ENCODE measurements around the gene VMP1. TPM values are rescaled to one million over a fixed set of nuclear protein-coding genes. Genes with fewer than 3 reads are reported as not detected.
A peak's percentile ranks its signal among the peaks of the same experiment; 100 is the strongest.
"Not testable (repeated sequence)": the region's sequence is repeated elsewhere in the genome, so short reads cannot be mapped to it uniquely, and the experiment has no call there.

Gene VMP1
- total RNA-seq, 1 donor = 608 TPM

DNA sequence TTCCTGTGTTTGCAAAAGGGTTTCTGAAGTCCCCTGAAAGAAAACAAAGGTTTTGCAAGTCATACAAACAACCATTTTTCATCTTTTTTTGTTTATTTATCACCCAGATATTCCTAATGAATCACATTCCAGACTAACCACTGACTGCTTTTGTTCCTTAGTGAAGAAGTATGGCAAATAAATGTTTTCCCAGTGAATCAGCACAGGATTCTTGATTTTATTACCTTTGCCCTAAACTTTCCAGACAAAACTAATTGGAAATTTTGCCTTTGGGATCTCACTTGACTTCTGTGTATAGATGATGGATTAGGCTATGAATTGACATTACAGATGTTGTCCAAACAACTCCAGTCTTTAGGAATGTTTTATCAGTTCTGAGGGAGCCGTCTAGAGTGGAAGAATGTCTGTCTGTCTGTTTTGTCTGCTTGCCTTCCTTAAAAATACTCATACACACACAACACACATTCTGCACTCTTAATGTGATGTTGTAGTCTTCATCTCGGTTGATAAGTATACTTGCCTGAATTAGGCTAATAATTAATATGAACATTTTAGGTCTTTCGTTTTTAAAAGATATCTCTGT is 48.9 kb downstream of the VMP1 start:
- DNase-seq (ENCODE audit: low read depth) = peak; percentile 91
- TF ChIP-seq, protein P1, sequence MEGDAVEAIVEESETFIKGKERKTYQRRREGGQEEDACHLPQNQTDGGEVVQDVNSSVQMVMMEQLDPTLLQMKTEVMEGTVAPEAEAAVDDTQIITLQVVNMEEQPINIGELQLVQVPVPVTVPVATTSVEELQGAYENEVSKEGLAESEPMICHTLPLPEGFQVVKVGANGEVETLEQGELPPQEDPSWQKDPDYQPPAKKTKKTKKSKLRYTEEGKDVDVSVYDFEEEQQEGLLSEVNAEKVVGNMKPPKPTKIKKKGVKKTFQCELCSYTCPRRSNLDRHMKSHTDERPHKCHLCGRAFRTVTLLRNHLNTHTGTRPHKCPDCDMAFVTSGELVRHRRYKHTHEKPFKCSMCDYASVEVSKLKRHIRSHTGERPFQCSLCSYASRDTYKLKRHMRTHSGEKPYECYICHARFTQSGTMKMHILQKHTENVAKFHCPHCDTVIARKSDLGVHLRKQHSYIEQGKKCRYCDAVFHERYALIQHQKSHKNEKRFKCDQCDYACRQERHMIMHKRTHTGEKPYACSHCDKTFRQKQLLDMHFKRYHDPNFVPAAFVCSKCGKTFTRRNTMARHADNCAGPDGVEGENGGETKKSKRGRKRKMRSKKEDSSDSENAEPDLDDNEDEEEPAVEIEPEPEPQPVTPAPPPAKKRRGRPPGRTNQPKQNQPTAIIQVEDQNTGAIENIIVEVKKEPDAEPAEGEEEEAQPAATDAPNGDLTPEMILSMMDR (IDR thresholded peaks at IDR 0.05; ENCODE audit: insufficient read depth, low read depth, low read length) = no peak
- no peak overlapping the region for H3K4me3 ChIP-seq (ENCODE audit: low read depth, low read length)

DNA sequence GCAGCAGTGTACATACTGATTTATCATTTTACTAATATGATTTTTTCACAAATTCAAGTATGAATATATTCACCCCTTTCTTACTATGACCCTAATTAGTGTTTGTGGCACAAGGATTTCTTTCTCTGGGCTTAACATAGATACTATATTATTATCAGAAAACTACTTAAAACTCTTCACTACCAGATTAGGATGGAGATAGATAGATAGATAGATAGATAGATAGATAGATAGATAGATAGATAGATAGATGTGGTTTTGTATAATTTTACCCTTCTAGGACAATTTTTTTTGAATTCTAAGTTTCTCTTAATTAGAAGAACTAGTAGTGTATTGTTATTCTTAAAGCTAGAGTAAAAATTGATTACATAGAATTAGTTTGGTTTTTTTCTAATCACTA is 49.6 kb downstream of the VMP1 start:
- H3K4me3 ChIP-seq (ENCODE audit: low read depth, low read length) = no peak overlapping the region
- DNase-seq (ENCODE audit: low read depth) = no peak

DNA sequence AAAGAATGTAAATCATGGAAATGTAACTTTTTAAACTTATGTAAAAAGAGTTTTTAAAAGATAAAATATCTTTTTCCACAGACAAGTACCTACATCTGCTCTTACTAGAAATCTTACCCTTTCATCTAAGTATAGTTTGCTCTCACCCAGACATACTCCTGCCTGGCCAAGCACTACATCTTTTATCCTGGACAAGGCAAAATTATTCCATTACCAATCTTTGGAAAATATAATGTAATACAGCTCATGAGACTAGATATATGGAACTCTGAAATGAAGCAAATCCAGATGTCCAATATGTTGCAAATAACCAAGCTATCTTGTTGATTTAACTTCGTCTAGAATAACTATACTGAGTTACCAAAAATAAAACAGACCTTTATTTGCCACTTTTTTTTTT is 50.0 kb downstream of the VMP1 start:
- no peak overlapping the region for H3K4me3 ChIP-seq (ENCODE audit: low read depth, low read length)
- DNase-seq (ENCODE audit: low read depth) = no peak
- TF ChIP-seq, protein P1 (IDR thresholded peaks at IDR 0.05; ENCODE audit: insufficient read depth, low read depth, low read length) = no peak

More for the DNA sequence above, 49.6 kb downstream of the VMP1 start:
- TF ChIP-seq, protein P1 (IDR thresholded peaks at IDR 0.05; ENCODE audit: insufficient read depth, low read depth, low read length) = no peak

DNA sequence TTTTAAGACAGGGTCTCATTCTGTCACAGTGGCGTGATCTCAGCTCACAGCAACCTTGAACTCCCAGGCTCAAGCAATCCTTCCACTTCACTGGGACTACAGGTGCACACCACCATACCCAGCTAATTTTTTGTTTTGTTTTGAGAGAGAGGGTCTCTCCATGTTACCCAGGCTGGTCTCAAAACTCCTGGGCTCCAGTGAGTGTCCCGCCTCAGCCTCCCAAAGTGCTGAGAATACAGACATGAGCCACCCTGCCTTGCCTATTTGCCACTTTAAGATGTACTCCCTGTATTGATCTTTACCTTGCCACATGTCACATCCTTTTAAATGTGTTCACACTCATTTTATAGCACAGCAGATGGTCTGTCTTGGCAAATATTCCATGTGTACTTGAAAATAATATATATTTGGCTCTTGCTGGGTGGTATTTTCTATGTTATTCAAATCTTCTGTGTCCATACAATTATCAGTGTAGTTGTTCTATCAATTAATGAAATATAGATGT is 50.5 kb downstream of the VMP1 start:
- no peak for DNase-seq (ENCODE audit: low read depth)
- no peak overlapping the region for H3K4me3 ChIP-seq (ENCODE audit: low read depth, low read length)
- TF ChIP-seq, protein P1 (IDR thresholded peaks at IDR 0.05; ENCODE audit: insufficient read depth, low read depth, low read length) = no peak

DNA sequence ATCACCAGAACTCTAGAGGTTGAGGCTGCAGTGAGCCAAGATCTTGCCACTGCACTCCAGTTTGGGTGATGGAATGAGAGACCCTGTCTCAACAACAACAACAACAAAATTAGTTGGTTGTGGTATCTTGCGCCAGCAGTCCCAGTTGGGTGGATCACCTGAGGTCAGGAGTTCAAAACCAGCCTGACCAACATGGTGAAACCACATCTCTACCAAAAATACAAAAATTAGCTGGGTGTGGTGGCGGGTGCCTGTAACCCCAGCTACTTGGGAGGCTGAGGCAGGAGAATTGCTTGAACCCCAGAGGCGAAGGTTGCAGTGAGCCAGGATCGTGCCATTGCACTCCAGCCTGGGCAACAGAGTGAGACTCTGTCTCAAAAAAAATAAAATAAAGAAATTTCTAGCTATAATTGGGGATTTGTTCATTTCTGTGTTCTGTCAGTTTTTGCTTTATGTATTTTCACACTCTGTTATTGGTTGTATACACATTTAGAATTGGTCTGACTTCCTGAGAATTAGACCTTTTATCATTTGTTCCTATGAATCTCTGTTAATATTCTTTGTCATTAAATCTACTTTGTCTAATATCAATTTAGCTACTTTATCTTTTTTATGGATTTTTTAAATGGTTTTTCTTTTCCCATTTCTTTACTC is 51.7 kb downstream of the VMP1 start:
- H3K4me3 ChIP-seq (ENCODE audit: low read depth, low read length); DNase-seq (ENCODE audit: low read depth): not testable (repeated sequence)

DNA sequence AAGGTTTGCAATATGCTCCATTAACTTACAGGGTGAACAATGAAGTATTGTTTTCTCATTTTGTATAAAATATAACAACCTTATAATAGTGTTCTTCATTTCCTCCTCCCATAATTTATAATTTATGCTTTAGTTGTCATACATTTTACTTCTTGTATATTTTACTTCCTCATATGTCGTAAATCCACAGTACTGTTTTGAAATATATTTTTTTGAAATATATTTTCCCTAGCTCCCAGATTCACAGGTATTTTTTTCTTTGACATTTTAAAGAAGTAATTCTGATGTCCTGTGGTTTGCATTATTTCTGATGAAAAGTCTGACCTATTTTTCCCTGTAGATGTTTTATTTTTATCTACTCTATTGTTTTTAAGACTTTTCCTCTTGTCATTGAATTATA is 52.7 kb downstream of the VMP1 start:
- TF ChIP-seq, protein P1 (IDR thresholded peaks at IDR 0.05; ENCODE audit: insufficient read depth, low read depth, low read length) = no peak
- DNase-seq (ENCODE audit: low read depth) = no peak
- no peak overlapping the region for H3K4me3 ChIP-seq (ENCODE audit: low read depth, low read length)

DNA sequence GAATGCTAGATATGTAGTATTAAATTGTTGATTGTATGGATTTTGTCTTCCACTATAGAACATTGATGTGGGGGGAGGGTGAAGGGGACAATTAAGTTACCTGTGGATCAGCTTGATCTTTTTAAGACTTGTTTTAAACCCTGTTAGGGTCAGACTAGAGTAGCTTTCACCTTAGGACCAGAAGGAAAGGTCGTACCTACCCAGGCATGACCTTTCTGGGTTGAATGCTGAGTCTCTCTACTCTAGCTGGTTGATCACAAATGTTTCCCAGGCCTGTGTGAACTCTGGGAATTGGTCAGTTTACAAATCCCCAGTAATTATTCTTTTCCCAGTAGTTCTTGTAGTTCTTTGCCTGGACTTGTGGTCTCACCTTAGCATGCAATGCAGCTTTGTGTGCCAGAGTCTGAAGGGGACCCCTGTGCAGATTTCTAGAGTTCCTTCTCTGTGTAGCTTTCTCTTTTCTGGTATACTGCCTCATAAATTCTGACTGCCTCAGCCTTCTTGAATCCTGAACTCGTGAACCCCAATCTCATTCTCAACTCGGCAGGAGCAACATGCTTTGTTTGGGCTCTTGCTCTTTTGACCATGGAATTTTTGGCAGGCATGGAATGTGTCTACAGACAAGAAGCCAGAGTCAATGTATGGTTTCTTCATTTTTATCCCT is 54.1 kb downstream of the VMP1 start:
- TF ChIP-seq, protein P1 (IDR thresholded peaks at IDR 0.05; ENCODE audit: insufficient read depth, low read depth, low read length) = no peak
- peak; percentile 83 for DNase-seq (ENCODE audit: low read depth)
- H3K4me3 ChIP-seq (ENCODE audit: low read depth, low read length) = no peak overlapping the region

Measured in fibroblast of villous mesenchyme (primary cell).